GM12878 (cell line): ENCODE results near the gene OIT3. TPM values are rescaled to one million over a fixed set of nuclear protein-coding genes. Genes with fewer than 3 reads are reported as not detected.
"Not testable (repeated sequence)": the region's sequence is repeated elsewhere in the genome, so short reads cannot be mapped to it uniquely, and the experiment has no call there.

Experiments
- ATAC-seq: fragments of 200-7000 bp; cut with Tn5 transposase; 3 replicates; pipeline ENCODE4 v1.9.1; 2020; ENCODE audit warnings: mild to moderate bottlenecking, moderate library complexity
- BruUV-seq: library from RNA; stranded (reverse); fragments of 400-500 nt; replicated peaks from 2 replicates; lab custom pipeline; 2021; lab: Mats Ljungman, UMichigan
- CTCF ChIA-PET: fragments of 300-600 bp; sonication (Branson Sonifier 250); formaldehyde crosslinking; extraction: SDS; loops from one replicate; lab custom pipeline; 2021; ENCODE audit warnings: inconsistent platforms; lab: Yijun Ruan, JAX
- POLR2A ChIA-PET: fragments of 350-600 bp; formaldehyde crosslinking; extraction: SDS; loops from one replicate; lab custom pipeline; 2021; ENCODE audit warnings: inconsistent platforms; lab: Charles Lee
- RAD21 ChIA-PET: fragments of 300-600 bp; sonication (Branson Sonifier 250); formaldehyde crosslinking; loops from one replicate; lab custom pipeline; 2023; ENCODE audit warnings: antibody characterized with exemption; ENCODE audit not compliant: unreplicated experiment; lab: Charles Lee
- SMC1A ChIA-PET: fragments of 300-600 bp; sonication (Branson Sonifier 250); formaldehyde crosslinking; loops from one replicate; lab custom pipeline; 2023; ENCODE audit not compliant: unreplicated experiment, uncharacterized antibody; lab: Charles Lee
- DNase-seq: peaks from one replicate; pipeline ENCODE4 v3.0.0-alpha.2; 2011; ENCODE audit warnings: low read depth, low spot score
- FAIRE-seq: peaks from 3 replicates; lab custom pipeline; 2011; peaks lifted over from hg19 to GRCh38; lab: Jason Lieb, UNC
- H2AFZ ChIP-seq: 2 replicates; pipeline ENCODE4 v1.6.0; 2011; ENCODE audit warnings: low read depth, low read length, control low read depth; ENCODE audit not compliant: control insufficient read depth
- H3K27ac ChIP-seq: 2 replicates; pipeline ENCODE4 v1.5.1; 2011; ENCODE audit warnings: control low read depth; ENCODE audit not compliant: control insufficient read depth, insufficient read depth
- H3K27me3 ChIP-seq, 2 experiments: replicated peaks in 1 of 2; 2 replicates each; pipeline versions ENCODE4 v1.6.0 to v1.6.1; 2011; ENCODE audit warnings: low read length in 1 of 2; ENCODE audit not compliant: control insufficient read depth in 2 of 2, insufficient read depth in 2 of 2
- H3K36me3 ChIP-seq, 2 experiments: 2 replicates each; pipeline ENCODE4 v1.5.1; 2011; ENCODE audit warnings: low read length in 1 of 2; ENCODE audit not compliant: control insufficient read depth in 2 of 2, insufficient read depth in 2 of 2
- H3K4me1 ChIP-seq: 2 replicates; pipeline ENCODE4 v1.6.1; 2011; ENCODE audit warnings: mild to moderate bottlenecking, low read length, moderate library complexity, mixed read lengths; ENCODE audit not compliant: control insufficient read depth, insufficient read depth
- H3K4me2 ChIP-seq: 2 replicates; pipeline ENCODE4 v1.6.0; 2011; ENCODE audit warnings: control low read depth; ENCODE audit not compliant: control insufficient read depth, insufficient read depth
- H3K4me3 ChIP-seq: fragments of 200-600 bp; sonication (generic); 2 replicates; pipeline ENCODE4 v1.5.1; 2016
- H3K79me2 ChIP-seq: 2 replicates; pipeline ENCODE4 v1.6.0; 2011; ENCODE audit warnings: low read length; ENCODE audit not compliant: control insufficient read depth, insufficient read depth
- H3K9ac ChIP-seq: 2 replicates; pipeline ENCODE4 v1.8.0; 2011; ENCODE audit warnings: low read length, control low read depth, mixed read lengths; ENCODE audit not compliant: control insufficient read depth, insufficient read depth
- H3K9me3 ChIP-seq: replicated peaks from 3 replicates; pipeline ENCODE4 v1.5.1; 2011; ENCODE audit warnings: mild to moderate bottlenecking, low read length; ENCODE audit not compliant: control insufficient read depth, insufficient read depth
- H4K20me1 ChIP-seq: 2 replicates; pipeline ENCODE4 v1.6.0; 2011; ENCODE audit not compliant: control insufficient read depth, insufficient read depth
- EED ChIP-seq: sonication (generic); IDR thresholded peaks from 2 replicates; pipeline ENCODE4 v1.6.1; 2016; ENCODE audit warnings: antibody characterized with exemption, low read depth
- EZH2 ChIP-seq: IDR thresholded peaks from 2 replicates; pipeline ENCODE4 v1.6.1; 2012; ENCODE audit warnings: low read depth, mild to moderate bottlenecking, control low read depth, inconsistent platforms, low read length, borderline replicate concordance; ENCODE audit not compliant: control insufficient read depth
- POLR2AphosphoS2 ChIP-seq: IDR thresholded peaks from 2 replicates; pipeline ENCODE4 v1.6.1; 2011; ENCODE audit warnings: low read depth, mild to moderate bottlenecking, low read length, improper control_type of control experiment, moderate library complexity
- RFX5 ChIP-seq: IDR thresholded peaks from 2 replicates; pipeline ENCODE4 v1.6.1; 2011; ENCODE audit warnings: low read depth, low read length, improper control_type of control experiment
- STAT1 ChIP-seq: fragments of 450-650 bp; conservative IDR thresholded peaks from 2 replicates; pipeline ENCODE4 v1.6.1; 2014; ENCODE audit warnings: antibody characterized with exemption, mild to moderate bottlenecking
- WGBS: methylation state at CpG from one replicate; pipeline ENCODE4 v1.1.6; 2016; ENCODE audit warnings: low lambda C conversion rate; ENCODE audit not compliant: insufficient replicate concordance, insufficient coverage; ENCODE audit errors: missing lambda C conversion rate; 5-methylcytosine and 5-hydroxymethylcytosine counted together
- in situ Hi-C: fragments of 300-500 bp; cut with MboI; formaldehyde crosslinking; loops from 9 replicates; pipeline ENCODE4 v1.14.3; 2018; ENCODE audit warnings: mixed read lengths
- intact Hi-C: fragments of 100-400 bp; cut with micrococcal nuclease; formaldehyde crosslinking; loops from one replicate; pipeline ENCODE4 v1.14.2; 2022; ENCODE audit not compliant: unreplicated experiment
- polyA plus RNA-seq, 11 experiments: library from polyadenylated mRNA; depleted of rRNA in 4 of 11; unstranded in 6 of 11; stranded (reverse) in 5 of 11; fragments of >200 nt; fragmentation: Nextera tagmentation in 4 of 11; fragmentation: Illumina TruSeq in 1 of 11; extraction: Ambion mirVana in 4 of 11; extraction: Trizol in 1 of 11; gene quantifications; 1 replicate in 1 of 11; 2 replicates in 10 of 11; pipeline versions ENCODE4 v1.2.1 to v1.2.3, GENCODE V29; 2011 to 2016; ENCODE audit warnings: inconsistent platforms in 2 of 11, missing spikeins in 2 of 11, low read depth in 1 of 11
- total RNA-seq, 4 experiments: library from RNA; depleted of rRNA in 3 of 4; stranded (reverse); fragments of >200 nt in 3 of 4; fragmentation: Illumina TruSeq in 1 of 4; extraction: Trizol in 1 of 4; gene quantifications; 2 replicates each; pipeline versions ENCODE4 v1.2.1 to v1.2.3, GENCODE V29; 2013 to 2021
- TF ChIP-seq, protein P1 (sequence below): IDR thresholded peaks from 2 replicates; pipeline ENCODE4 v1.6.1; 2012; ENCODE audit warnings: low read depth, low read length, improper control_type of control experiment
- TF ChIP-seq, protein P2 (sequence below): IDR thresholded peaks from 2 replicates; pipeline ENCODE4 v1.6.1; 2011; ENCODE audit warnings: borderline replicate concordance, low read depth, mild to moderate bottlenecking, moderate library complexity, mixed read lengths, low read length; ENCODE audit not compliant: insufficient read depth; ENCODE audit errors: extremely low read length
- TF ChIP-seq, protein P3 (sequence below): IDR thresholded peaks from 2 replicates; pipeline ENCODE4 v1.6.1; 2012; ENCODE audit warnings: low read depth, low read length, improper control_type of control experiment

The OIT3 gene
- total and polyA plus RNA-seq, 10 of the 15 experiments (the other 5 are each of a cell fraction or from before 2014, with no cell fraction given) = not detected

DNA sequence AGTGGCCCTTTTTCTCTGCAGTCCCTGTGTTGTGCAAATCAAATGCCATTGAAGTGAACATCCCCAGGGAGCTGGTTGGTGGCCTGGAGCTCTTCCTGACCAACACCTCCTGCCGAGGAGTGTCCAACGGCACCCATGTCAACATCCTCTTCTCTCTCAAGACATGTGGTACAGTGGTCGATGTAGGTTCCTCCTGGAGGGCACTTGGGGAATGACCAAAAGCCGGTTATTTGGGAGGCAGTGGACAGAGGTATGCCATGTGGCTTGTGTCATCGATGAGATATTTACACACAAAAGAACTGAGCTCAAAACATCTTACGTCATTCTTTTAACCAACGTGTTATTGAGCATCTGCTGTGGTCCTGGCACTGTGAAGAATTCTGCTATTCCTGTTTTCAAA lies 19.7 kb downstream of the OIT3 start:
- ChIA-PET RAD21 (no interaction called here), SMC1A (no interaction called here), CTCF (interaction anchor here (1.0 kb wide), 2 partner anchors 9 to 14 kb away, joined by 3 read pairs; no protein-coding TSS in a partner anchor), POLR2A (no interaction called here)
- Histone ChIP-seq H3K4me3 (no peak overlapping the region), H2AFZ (no peak overlapping the region), H3K4me1 (no peaks in the 10 kb centered on the region), H3K79me2 (no peaks in the 10 kb centered on the region), H3K36me3 (no peaks in the 10 kb centered on the region), H3K27ac (no peak overlapping the region), H3K27me3 (no peaks in the 10 kb centered on the region), H3K4me2 (no peak overlapping the region), H3K9ac (no peak overlapping the region), H4K20me1 (no peaks in the 10 kb centered on the region), H3K9me3 (no peaks in the 10 kb centered on the region)
- TF ChIP-seq STAT1 = no peak
- TF ChIP-seq POLR2AphosphoS2 = no peak
- TF ChIP-seq, protein P1, sequence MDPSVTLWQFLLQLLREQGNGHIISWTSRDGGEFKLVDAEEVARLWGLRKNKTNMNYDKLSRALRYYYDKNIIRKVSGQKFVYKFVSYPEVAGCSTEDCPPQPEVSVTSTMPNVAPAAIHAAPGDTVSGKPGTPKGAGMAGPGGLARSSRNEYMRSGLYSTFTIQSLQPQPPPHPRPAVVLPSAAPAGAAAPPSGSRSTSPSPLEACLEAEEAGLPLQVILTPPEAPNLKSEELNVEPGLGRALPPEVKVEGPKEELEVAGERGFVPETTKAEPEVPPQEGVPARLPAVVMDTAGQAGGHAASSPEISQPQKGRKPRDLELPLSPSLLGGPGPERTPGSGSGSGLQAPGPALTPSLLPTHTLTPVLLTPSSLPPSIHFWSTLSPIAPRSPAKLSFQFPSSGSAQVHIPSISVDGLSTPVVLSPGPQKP = no peak
- TF ChIP-seq EZH2 = no peak
- TF ChIP-seq, protein P2, sequence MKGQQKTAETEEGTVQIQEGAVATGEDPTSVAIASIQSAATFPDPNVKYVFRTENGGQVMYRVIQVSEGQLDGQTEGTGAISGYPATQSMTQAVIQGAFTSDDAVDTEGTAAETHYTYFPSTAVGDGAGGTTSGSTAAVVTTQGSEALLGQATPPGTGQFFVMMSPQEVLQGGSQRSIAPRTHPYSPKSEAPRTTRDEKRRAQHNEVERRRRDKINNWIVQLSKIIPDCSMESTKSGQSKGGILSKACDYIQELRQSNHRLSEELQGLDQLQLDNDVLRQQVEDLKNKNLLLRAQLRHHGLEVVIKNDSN = no peak
- TF ChIP-seq, protein P3, sequence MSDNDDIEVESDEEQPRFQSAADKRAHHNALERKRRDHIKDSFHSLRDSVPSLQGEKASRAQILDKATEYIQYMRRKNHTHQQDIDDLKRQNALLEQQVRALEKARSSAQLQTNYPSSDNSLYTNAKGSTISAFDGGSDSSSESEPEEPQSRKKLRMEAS = no peak
- TF ChIP-seq RFX5 = no peak
- no peak for TF ChIP-seq EED
- no TSS peak for BruUV-seq
- FAIRE-seq = no peak
- 68% methylated on average over 7 of the region's 7 CpGs for WGBS
- intact Hi-C loops = no loop called here
- in situ Hi-C loops = no loop called here
- ATAC-seq = no peak
- DNase-seq = no peak

DNA sequence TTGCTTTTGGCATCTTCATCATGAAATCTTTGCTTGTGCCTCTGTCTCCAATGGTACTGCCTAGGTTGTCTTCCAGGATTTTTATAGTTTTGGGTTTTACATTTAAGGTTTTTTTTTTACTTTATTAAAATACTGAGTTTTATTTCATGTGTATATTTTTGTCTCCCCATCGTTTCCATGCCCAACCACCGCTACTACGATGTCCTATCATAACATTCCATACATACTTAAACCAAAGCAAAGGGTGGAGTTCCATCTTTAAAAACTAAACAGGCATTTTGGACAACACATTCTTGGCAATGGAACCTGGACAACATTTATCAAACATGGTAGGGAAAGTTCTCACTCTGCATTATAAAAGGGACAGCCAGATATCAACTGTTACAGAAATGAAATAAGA lies 23.7 kb downstream of the OIT3 start:
- CTCF ChIA-PET, DNase-seq: not testable (repeated sequence)

More for the DNA sequence above, 23.7 kb downstream of the OIT3 start:
- H3K4me2 ChIP-seq, in situ Hi-C loops, POLR2A ChIA-PET, intact Hi-C loops, SMC1A ChIA-PET, H4K20me1 ChIP-seq, H3K4me1 ChIP-seq, H3K9ac ChIP-seq, H3K27ac ChIP-seq, ATAC-seq, H3K36me3 ChIP-seq, H3K4me3 ChIP-seq, RAD21 ChIA-PET, H3K27me3 ChIP-seq, H3K79me2 ChIP-seq, H2AFZ ChIP-seq, H3K9me3 ChIP-seq, BruUV-seq, FAIRE-seq: not testable (repeated sequence)
- 88% methylated on average over 3 of the region's 3 CpGs for WGBS
